Pancreas (tissue), 10 donors: Measurements from ENCODE around the gene UBE2S. TPM values are rescaled to one million over a fixed set of nuclear protein-coding genes. Genes with fewer than 3 reads are reported as not detected.

ENCODE experiments used
- ATAC-seq, 4 donors: fragments of 200-7000 bp; cut with Tn5 transposase; one replicate each; pipeline versions ENCODE4 v1.8.0 to v1.9.1; 2020; ENCODE audit warnings: mild to moderate bottlenecking in 4 of 4, moderate library complexity in 4 of 4
- DNase-seq, 6 donors: peaks; one replicate each; pipeline ENCODE4 v3.0.0-alpha.2; 2020
- FAIRE-seq: peaks from 2 replicates; lab custom pipeline; 2012; peaks lifted over from hg19 to GRCh38; lab: Jason Lieb, UNC
- H3K27ac ChIP-seq, 4 donors: fragments of 200-600 bp; sonication (generic); 1 replicate in 3 of 4; 2 replicates in 1 of 4; pipeline versions ENCODE4 v1.5.0 to v1.8.0; 2020
- H3K27me3 ChIP-seq, 4 donors: fragments of 200-600 bp; one replicate each; pipeline ENCODE4 v1.8.0; 2021
- H3K36me3 ChIP-seq, 3 donors: fragments of 200-600 bp; sonication (generic) in 1 of 3; one replicate each; pipeline versions ENCODE4 v1.5.0 to v1.8.0; 2020 to 2021
- H3K4me1 ChIP-seq, 3 donors: fragments of 200-600 bp; one replicate each; pipeline ENCODE4 v1.8.0; 2021
- H3K4me3 ChIP-seq, 4 donors: fragments of 200-600 bp; sonication (generic) in 2 of 4; one replicate each; pipeline versions ENCODE4 v1.5.0 to v1.8.0; 2020 to 2021
- H3K9me3 ChIP-seq, 4 donors: fragments of 200-600 bp; one replicate each; pipeline ENCODE4 v1.8.0; 2021
- CTCF ChIP-seq, 4 donors: fragments of 200-600 bp; sonication (generic) in 3 of 4; IDR thresholded peaks; one replicate each; pipeline versions ENCODE4 v1.5.0 to v1.8.0; 2021; ENCODE audit warnings: antibody characterized with exemption in 4 of 4
- WGBS, 2 donors: extraction: QIAGEN DNeasy Blood & Tissue Kit; methylation state at CpG; one replicate each; pipeline ENCODE4 v1.1.7; 2013; 5-methylcytosine and 5-hydroxymethylcytosine counted together
- intact Hi-C, 3 donors: fragments of 100-400 bp; cut with DNase I; formaldehyde crosslinking; loops; one replicate each; pipeline versions ENCODE4 v1.11.1 to v1.14.2; 2022
- polyA plus RNA-seq, 2 donors: library from polyadenylated mRNA; stranded (reverse); fragments of 200-250 nt; gene quantifications; one replicate each; pipeline ENCODE4 v1.2.3, GENCODE V29; 2013
- total RNA-seq, 6 donors: library from RNA; stranded (reverse); fragmentation: NEBNext Ultra II Directional in 4 of 6; extraction: Animal tissue kit (Norgen Biotek cat#: 25700) in 4 of 6; gene quantifications; one replicate each; pipeline versions ENCODE4 v1.2.1 to v1.2.4, GENCODE V29; 2021 to 2023
- donor health status: healthy with polysubstance abuse.
- donor health status: DM: no; HTN: no; CAD: no; lungs with moderate emphysema.
- donor health status: DM: no; HTN: no; CAD: no.
- donor health status: control.
- donor health status: control.
- donor health status: Bipolar disorder and iron deficiency.
- donor health status: DM: yes; HTN: yes; CAD: no.
- donor health status: DM: no; HTN: no; CAD: no.
- donor health status: DM: no; HTN: no; CAD: no.
- donor health status: DM: yes; HTN: yes; CAD: no.

Gene UBE2S
- total and polyA plus RNA-seq, 8 donors = 2.0 to 7.3 (median 4.4) TPM

GRCh38 chr19:55391702-55392615, 15.6 kb downstream of the UBE2S start:
- 82% methylated on average over 18 of the region's 18 CpGs for WGBS, 2 donors
- DNase-seq (no peak), ATAC-seq (no peak), FAIRE-seq (no peak)
- no peak for TF ChIP-seq CTCF (IDR thresholded peaks at IDR 0.05)
- Histone ChIP-seq H3K27me3 (no peaks in the 10 kb centered on the region), H3K4me3 (no peak overlapping the region), H3K36me3 (peaks cover 0 to 23% (median 11%) of the 10 kb centered on the region in 3 donors), H3K4me1 (peaks cover 8 to 17% (median 15%) of the 10 kb centered on the region in 3 donors), H3K9me3 (no peaks in the 10 kb centered on the region), H3K27ac (no peak overlapping the region)
- intact Hi-C loops = no loop called here

GRCh38 chr19:55391191-55391670, 16.4 kb downstream of the UBE2S start:
- DNase-seq (no peak), ATAC-seq (no peak), FAIRE-seq (no peak)
- H3K9me3 ChIP-seq = no peaks in the 10 kb centered on the region
- TF ChIP-seq CTCF (IDR thresholded peaks at IDR 0.05) = no peak
- intact Hi-C loops = no loop called here
- no peak overlapping the region for H3K27ac ChIP-seq
- H3K4me1 ChIP-seq = peaks cover 10 to 17% (median 17%) of the 10 kb centered on the region in 3 donors
- no peak overlapping the region for H3K4me3 ChIP-seq
- no peaks in the 10 kb centered on the region for H3K27me3 ChIP-seq
- WGBS, 2 donors = 86 to 90% methylated on average over 12 of the region's 12 CpGs
- peaks cover 0 to 23% (median 11%) of the 10 kb centered on the region in 3 donors for H3K36me3 ChIP-seq

- ATAC-seq (no peak), DNase-seq (no peak), FAIRE-seq (no peak)
- H3K27me3 ChIP-seq = no peaks in the 10 kb centered on the region
- no peak overlapping the region for H3K4me3 ChIP-seq
- intact Hi-C loops = no loop called here
- H3K27ac ChIP-seq = no peak overlapping the region
- 83 to 85% methylated on average over 7 of the region's 7 CpGs for WGBS, 2 donors
- peaks cover 10 to 17% (median 17%) of the 10 kb centered on the region in 3 donors for H3K4me1 ChIP-seq
- H3K9me3 ChIP-seq = no peaks in the 10 kb centered on the region
- no peak for TF ChIP-seq CTCF (IDR thresholded peaks at IDR 0.05)
- peaks cover 0 to 23% (median 11%) of the 10 kb centered on the region in 3 donors for H3K36me3 ChIP-seq
Measured at GRCh38 chr19:55390461-55390880, 17.1 kb downstream of the UBE2S start.

GRCh38 chr19:55389386-55390317, 17.9 kb downstream of the UBE2S start:
- H3K4me3 ChIP-seq = no peak overlapping the region

More at GRCh38 chr19:55389386-55390317, 17.9 kb downstream of the UBE2S start:
- WGBS, 2 donors = 84 to 87% methylated on average over 21 of the region's 21 CpGs
- intact Hi-C loops = loop anchor here in 1 of 3 donors (10.0 kb wide), 1 partner anchor 95 kb away; no protein-coding TSS in a partner anchor
- peak in 1 of 6 donors; percentile 17 for DNase-seq
- H3K27me3 ChIP-seq = no peaks in the 10 kb centered on the region
- no peaks in the 10 kb centered on the region for H3K9me3 ChIP-seq
- no peak overlapping the region for H3K27ac ChIP-seq
- peaks cover 0 to 23% (median 11%) of the 10 kb centered on the region in 3 donors for H3K36me3 ChIP-seq
- no peak for TF ChIP-seq CTCF (IDR thresholded peaks at IDR 0.05)
- H3K4me1 ChIP-seq = peaks cover 10 to 21% (median 17%) of the 10 kb centered on the region in 3 donors
- no peak for FAIRE-seq
- no peak for ATAC-seq
